Activated CD8-positive, alpha-beta T cell treated with anti-CD3 and anti-CD28 coated beads for 36 hours (primary cell): ENCODE data around the gene NFKB2. TPM values are rescaled to one million over a fixed set of nuclear protein-coding genes. Genes with fewer than 3 reads are reported as not detected.

ENCODE experiments used
- ATAC-seq: fragments of 200-7000 bp; cut with Tn5 transposase; one replicate; pipeline ENCODE4 v1.10.0; 2021; ENCODE audit warnings: mild to moderate bottlenecking, moderate library complexity
- CTCF ChIA-PET: fragments of 350-600 bp; sonication (Branson Sonifier 250); formaldehyde crosslinking; loops from one replicate; lab custom pipeline; 2021; ENCODE audit warnings: antibody characterized with exemption; lab: Charles Lee
- POLR2A ChIA-PET: fragments of 350-600 bp; sonication (Branson Sonifier 250); formaldehyde crosslinking; loops from one replicate; lab custom pipeline; 2021; ENCODE audit warnings: antibody characterized with exemption; lab: Charles Lee
- DNase-seq: peaks from one replicate; pipeline ENCODE4 v3.0.0-alpha.2; 2020
- H3K27ac Mint-ChIP-seq: one replicate; pipeline ENCODE4 v1.8.0; 2021; ENCODE audit warnings: mild to moderate bottlenecking, mixed read lengths
- H3K27me3 Mint-ChIP-seq: one replicate; pipeline ENCODE4 v1.8.0; 2021; ENCODE audit warnings: mixed read lengths
- H3K36me3 Mint-ChIP-seq: one replicate; pipeline ENCODE4 v1.8.0; 2021; ENCODE audit warnings: low read depth, mixed read lengths
- H3K4me1 Mint-ChIP-seq: one replicate; pipeline ENCODE4 v1.8.0; 2021; ENCODE audit warnings: low read depth, mixed read lengths
- H3K4me3 Mint-ChIP-seq: one replicate; pipeline ENCODE4 v1.8.0; 2021; ENCODE audit warnings: mild to moderate bottlenecking, moderate library complexity, mixed read lengths
- H3K9me3 Mint-ChIP-seq: one replicate; pipeline ENCODE4 v1.8.0; 2021; ENCODE audit warnings: mixed read lengths
- intact Hi-C: fragments of 100-400 bp; cut with micrococcal nuclease; formaldehyde crosslinking; loops from one replicate; pipeline ENCODE4 v1.10.0; 2022
- total RNA-seq, 2 experiments: library from RNA; stranded (reverse); gene quantifications; one replicate each; pipeline ENCODE4 v1.2.3, GENCODE V29; 2021
- TF ChIP-seq, protein P1 (sequence below): fragments of 200-600 bp; IDR thresholded peaks from one replicate; pipeline ENCODE4 v1.8.0; 2022; ENCODE audit warnings: antibody characterized with exemption, mild to moderate bottlenecking

NFKB2 gene
- total RNA-seq, 2 experiments from 2014 or later = 251 to 253 TPM

DNA sequence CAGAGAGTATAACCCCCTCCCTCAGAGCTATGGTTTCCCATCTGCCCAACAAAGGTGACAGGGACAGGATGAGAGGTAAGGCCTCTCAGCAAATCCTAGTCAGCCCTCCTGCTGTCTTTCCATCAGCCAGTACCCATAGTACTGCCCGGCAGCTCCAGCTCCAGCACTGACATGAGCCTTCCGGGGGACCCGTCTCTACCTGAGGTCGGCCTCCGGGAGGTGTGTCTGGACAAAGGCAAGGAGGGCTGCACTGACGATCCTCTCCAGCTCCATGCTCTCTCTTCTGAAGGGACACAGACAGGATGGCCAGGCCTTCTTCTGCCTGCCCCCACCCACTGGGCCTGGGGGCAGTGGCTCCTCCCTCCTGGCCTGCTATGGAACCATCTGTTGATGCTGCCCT is 29.4 kb downstream of the NFKB2 start:
- TF ChIP-seq, protein P1, sequence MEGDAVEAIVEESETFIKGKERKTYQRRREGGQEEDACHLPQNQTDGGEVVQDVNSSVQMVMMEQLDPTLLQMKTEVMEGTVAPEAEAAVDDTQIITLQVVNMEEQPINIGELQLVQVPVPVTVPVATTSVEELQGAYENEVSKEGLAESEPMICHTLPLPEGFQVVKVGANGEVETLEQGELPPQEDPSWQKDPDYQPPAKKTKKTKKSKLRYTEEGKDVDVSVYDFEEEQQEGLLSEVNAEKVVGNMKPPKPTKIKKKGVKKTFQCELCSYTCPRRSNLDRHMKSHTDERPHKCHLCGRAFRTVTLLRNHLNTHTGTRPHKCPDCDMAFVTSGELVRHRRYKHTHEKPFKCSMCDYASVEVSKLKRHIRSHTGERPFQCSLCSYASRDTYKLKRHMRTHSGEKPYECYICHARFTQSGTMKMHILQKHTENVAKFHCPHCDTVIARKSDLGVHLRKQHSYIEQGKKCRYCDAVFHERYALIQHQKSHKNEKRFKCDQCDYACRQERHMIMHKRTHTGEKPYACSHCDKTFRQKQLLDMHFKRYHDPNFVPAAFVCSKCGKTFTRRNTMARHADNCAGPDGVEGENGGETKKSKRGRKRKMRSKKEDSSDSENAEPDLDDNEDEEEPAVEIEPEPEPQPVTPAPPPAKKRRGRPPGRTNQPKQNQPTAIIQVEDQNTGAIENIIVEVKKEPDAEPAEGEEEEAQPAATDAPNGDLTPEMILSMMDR = no peak
- CTCF ChIA-PET = interaction anchor here (1.8 to 6.2 kb wide), 3 partner anchors 25 to 73 kb away, joined by 6 to 143 read pairs (median 34); partner anchors contain the start of genes C10orf95 and NFKB2
- peaks cover 34% of the 10 kb centered on the region for H3K4me1 Mint-ChIP-seq
- H3K9me3 Mint-ChIP-seq = no peaks in the 10 kb centered on the region
- DNase-seq (no peak), ATAC-seq (no peak)
- no peaks in the 10 kb centered on the region for H3K27me3 Mint-ChIP-seq
- no peak overlapping the region for H3K27ac Mint-ChIP-seq
- no peak overlapping the region for H3K4me3 Mint-ChIP-seq
- intact Hi-C loops = no loop called here
- POLR2A ChIA-PET = interaction anchor here (1.1 to 7.3 kb wide), 7 partner anchors 7 to 179 kb away, joined by 3 to 73 read pairs (median 41); partner anchors contain the start of genes C10orf95, CUEDC2 and GBF1
- peaks cover 8% of the 10 kb centered on the region for H3K36me3 Mint-ChIP-seq

DNA sequence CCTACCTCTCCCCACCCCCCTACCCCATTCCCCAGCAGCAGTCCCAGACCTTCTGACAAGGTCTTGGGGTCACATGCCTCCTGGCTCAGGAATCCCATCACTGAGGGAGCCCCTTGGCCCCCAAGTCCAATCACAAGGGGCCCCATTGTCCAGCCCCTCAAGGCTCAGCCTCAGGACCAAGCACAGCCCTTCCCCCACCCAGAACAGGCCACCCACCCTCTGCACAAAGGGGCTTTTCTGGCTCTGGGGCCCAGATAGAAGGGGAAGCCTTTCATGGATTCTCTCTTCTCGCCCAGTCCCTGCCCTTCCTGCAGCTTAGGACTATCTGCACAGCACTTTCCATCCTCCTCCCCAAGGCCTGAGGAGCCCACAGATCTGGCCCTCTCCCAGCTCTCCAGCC is 29.9 kb downstream of the NFKB2 start:
- peaks cover 29% of the 10 kb centered on the region for H3K4me1 Mint-ChIP-seq
- TF ChIP-seq, protein P1 = no peak

DNA sequence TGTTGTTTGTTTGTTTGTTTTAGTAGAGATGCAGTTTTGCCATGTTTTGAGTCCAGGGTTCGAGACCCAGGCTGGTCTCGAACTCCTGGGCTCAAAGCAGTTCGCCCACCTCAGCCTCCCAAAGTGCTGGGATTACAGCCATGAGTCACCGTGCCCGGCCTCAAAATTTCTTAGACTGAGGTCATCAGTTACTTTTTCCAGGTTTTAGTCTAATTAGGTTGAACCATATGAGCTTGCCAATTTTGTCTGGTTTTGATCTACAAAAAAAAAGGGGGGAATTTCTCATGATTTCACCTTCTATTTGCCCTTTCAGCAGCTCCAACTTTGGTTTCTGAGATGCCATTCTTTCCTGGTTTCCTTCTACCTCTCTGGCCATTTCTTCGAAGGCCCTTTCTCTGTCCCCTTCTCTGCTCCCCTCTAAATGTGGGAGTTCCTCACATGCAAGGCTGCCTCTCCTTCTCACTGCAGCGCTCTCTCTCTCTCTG is 31.3 kb downstream of the NFKB2 start:
- Mint-ChIP-seq H3K4me1 (peaks cover 36% of the 10 kb centered on the region), H3K4me3 (no peak overlapping the region), H3K27ac (no peak overlapping the region), H3K9me3 (no peaks in the 10 kb centered on the region), H3K27me3 (no peaks in the 10 kb centered on the region), H3K36me3 (peaks cover 15% of the 10 kb centered on the region)
- ChIA-PET CTCF (interaction anchor here (0.8 to 1.6 kb wide), 5 partner anchors 8 to 157 kb away, joined by 3 to 7 read pairs (median 3); no protein-coding TSS in a partner anchor), POLR2A (interaction anchor here (0.6 to 2.4 kb wide), 3 partner anchors 14 to 271 kb away, joined by 3 to 9 read pairs (median 6); no protein-coding TSS in a partner anchor)
- no peak for DNase-seq
- TF ChIP-seq, protein P1 = no peak
- no peak for ATAC-seq
- intact Hi-C loops = no loop called here

More for the DNA sequence above, 29.9 kb downstream of the NFKB2 start:
- H3K27me3 Mint-ChIP-seq = no peaks in the 10 kb centered on the region
- peak overlapping the region; percentile 13 for H3K27ac Mint-ChIP-seq
- H3K4me3 Mint-ChIP-seq = no peak overlapping the region
- no peaks in the 10 kb centered on the region for H3K9me3 Mint-ChIP-seq
- ChIA-PET POLR2A (interaction anchor here (1.6 to 7.3 kb wide), 6 partner anchors 12 to 32 kb away, joined by 6 to 71 read pairs (median 26); partner anchors contain the start of gene C10orf95), CTCF (interaction anchor here (1.6 to 6.2 kb wide), 3 partner anchors 26 to 74 kb away, joined by 6 to 143 read pairs (median 7); partner anchors contain the start of gene NFKB2)
- intact Hi-C loops = no loop called here
- H3K36me3 Mint-ChIP-seq = peaks cover 9% of the 10 kb centered on the region
- DNase-seq = no peak
- ATAC-seq = no peak

DNA sequence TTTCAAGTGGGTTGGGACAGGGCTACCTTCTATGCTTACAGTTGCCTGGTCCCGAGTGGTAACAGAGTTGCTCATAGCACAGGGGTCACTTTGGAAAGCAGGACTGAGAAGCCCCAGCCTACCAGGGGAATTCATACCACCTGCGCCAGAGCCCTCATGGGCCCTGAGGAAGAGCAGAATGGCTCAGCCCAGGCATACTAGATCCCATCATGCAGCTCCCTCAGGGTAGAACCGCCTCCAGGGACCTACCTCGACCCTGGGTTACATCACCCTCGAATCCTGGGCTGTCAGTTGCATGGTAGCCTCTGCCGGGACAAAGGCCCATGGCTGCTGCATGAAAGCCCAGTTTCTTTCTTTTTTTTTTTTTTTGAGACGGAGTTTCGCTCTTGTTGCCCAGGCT is 34.0 kb downstream of the NFKB2 start:
- Mint-ChIP-seq H3K36me3 (peaks cover 7% of the 10 kb centered on the region), H3K27me3 (no peaks in the 10 kb centered on the region), H3K9me3 (no peaks in the 10 kb centered on the region), H3K4me3 (no peak overlapping the region), H3K27ac (no peak overlapping the region), H3K4me1 (peaks cover 42% of the 10 kb centered on the region)
- intact Hi-C loops = no loop called here
- ATAC-seq = no peak
- POLR2A ChIA-PET = interaction anchor here (5.1 to 8.1 kb wide), 2 partner anchors 7 to 22 kb away, joined by 73 to 102 read pairs; partner anchors contain the start of genes C10orf95 and FBXL15
- CTCF ChIA-PET = interaction anchor here (1.5 kb wide), 1 partner anchor 49 kb away, joined by 3 read pairs; no protein-coding TSS in a partner anchor
- no peak for DNase-seq
- TF ChIP-seq, protein P1 = no peak
